SK-N-MC (cell line): ENCODE measurements around the gene DHX32.

Experiments used
- EZH2 ChIP-seq: fragments of 200-600 bp; sonication (generic); IDR thresholded peaks from one replicate; pipeline ENCODE4 v1.6.1; 2017; ENCODE audit warnings: antibody characterized with exemption
- FOXP2 ChIP-seq: optimal IDR thresholded peaks from 2 replicates; pipeline ENCODE3; 2011; ENCODE audit warnings: mild to moderate bottlenecking, moderate library complexity; ENCODE audit not compliant: insufficient read depth; ENCODE audit errors: extremely low read length, control extremely low read depth
- POLR2AphosphoS5 ChIP-seq: IDR thresholded peaks from 2 replicates; pipeline ENCODE4 v1.6.1; 2012; ENCODE audit warnings: mild to moderate bottlenecking, low read depth, low read length, borderline replicate concordance

- TF ChIP-seq EZH2 = no peak
- TF ChIP-seq POLR2AphosphoS5 = no peak
- no peak for TF ChIP-seq FOXP2
Measured at GRCh38 chr10:125868372-125868975, 12.6 kb downstream of the DHX32 start.
